Neural cell (in vitro differentiated cells): ENCODE results near the gene TRPM2. TPM values are rescaled to one million over a fixed set of nuclear protein-coding genes. Genes with fewer than 3 reads are reported as not detected.

Experiments used
- H2AFZ ChIP-seq: fragments of 200-600, 300-800 bp; sonication (generic), shearing (Covaris generic); 2 replicates; pipeline ENCODE4 v1.6.0; 2014; ENCODE audit warnings: low read depth, mild to moderate bottlenecking, antibody characterized with exemption, low read length, moderate library complexity
- H3F3A ChIP-seq: fragments of 200-600 bp; shearing (Covaris generic); 2 replicates; pipeline ENCODE4 v1.6.1; 2016; ENCODE audit warnings: mild to moderate bottlenecking, moderate library complexity, mixed read lengths, antibody characterized with exemption, low read length; ENCODE audit not compliant: insufficient read depth, poor library complexity, severe bottlenecking
- H3K27ac ChIP-seq: fragments of 200-600, 300-800 bp; sonication (generic), shearing (Covaris generic); 2 replicates; pipeline ENCODE4 v1.5.1; 2014; ENCODE audit warnings: mild to moderate bottlenecking, low read length, moderate library complexity
- H3K27me3 ChIP-seq: fragments of 300-800, 200-600 bp; sonication (generic), shearing (Covaris generic); 2 replicates; pipeline ENCODE4 v1.6.0; 2014; ENCODE audit warnings: mild to moderate bottlenecking, low read depth, low read length, moderate library complexity; ENCODE audit not compliant: insufficient read depth
- H3K36me3 ChIP-seq: fragments of 300-800, 200-600 bp; sonication (generic), shearing (Covaris generic); 2 replicates; pipeline ENCODE4 v1.5.1; 2014; ENCODE audit warnings: mild to moderate bottlenecking, antibody characterized with exemption, low read length, moderate library complexity; ENCODE audit not compliant: insufficient read depth
- H3K4me2 ChIP-seq: fragments of 300-800, 200-600 bp; sonication (generic), shearing (Covaris generic); 2 replicates; pipeline ENCODE4 v1.6.0; 2014; ENCODE audit warnings: mild to moderate bottlenecking, low read length
- H3K4me3 ChIP-seq: fragments of 300-800, 200-600 bp; sonication (generic), shearing (Covaris generic); 2 replicates; pipeline ENCODE4 v1.5.1; 2014; ENCODE audit warnings: mild to moderate bottlenecking, low read length, moderate library complexity
- H3K79me2 ChIP-seq: fragments of 200-600 bp; shearing (Covaris generic); replicated peaks from 2 replicates; pipeline ENCODE4 v1.6.0; 2014; ENCODE audit warnings: mild to moderate bottlenecking, low read length, moderate library complexity; ENCODE audit not compliant: insufficient read depth
- H3K9ac ChIP-seq: fragments of 300-800, 200-600 bp; sonication (generic), shearing (Covaris generic); 2 replicates; pipeline ENCODE4 v1.6.1; 2016; ENCODE audit warnings: mild to moderate bottlenecking, low read length, mixed read lengths
- H3K9me2 ChIP-seq: fragments of 200-600 bp; shearing (Covaris generic); 2 replicates; pipeline ENCODE4 v1.6.1; 2016; ENCODE audit warnings: mild to moderate bottlenecking, low read length, mixed read lengths; ENCODE audit not compliant: insufficient read depth
- H3K9me3 ChIP-seq: fragments of 200-600, 300-800 bp; sonication (generic), shearing (Covaris generic); 2 replicates; pipeline ENCODE4 v1.6.1; 2016; ENCODE audit warnings: mild to moderate bottlenecking, mixed run types, low read length, moderate library complexity, mixed read lengths
- H4K20me1 ChIP-seq: fragments of 200-600 bp; shearing (Covaris generic); 2 replicates; pipeline ENCODE4 v1.6.1; 2016; ENCODE audit warnings: mild to moderate bottlenecking, mixed run types; ENCODE audit not compliant: insufficient read depth
- CTCF ChIP-seq: fragments of 450-650 bp; IDR thresholded peaks from 2 replicates; pipeline ENCODE4 v1.5.1; 2014; ENCODE audit warnings: antibody characterized with exemption, mild to moderate bottlenecking, moderate library complexity; ENCODE audit not compliant: poor library complexity, severe bottlenecking
- EP300 ChIP-seq: fragments of 450-650 bp; conservative IDR thresholded peaks from 2 replicates; pipeline ENCODE4 v1.6.1; 2014; ENCODE audit warnings: antibody characterized with exemption, mild to moderate bottlenecking, moderate library complexity; ENCODE audit not compliant: poor library complexity, severe bottlenecking
- EZH2 ChIP-seq: fragments of 200-600, 300-800 bp; shearing (Covaris generic), sonication (generic); IDR thresholded peaks from 2 replicates; pipeline ENCODE4 v1.6.1; 2014; ENCODE audit warnings: antibody characterized with exemption, low read length, borderline replicate concordance, mild to moderate bottlenecking; ENCODE audit not compliant: insufficient read depth, poor library complexity, severe bottlenecking
- MXI1 ChIP-seq: fragments of 450-650 bp; conservative IDR thresholded peaks from 2 replicates; pipeline ENCODE4 v1.6.1; 2014; ENCODE audit warnings: antibody characterized with exemption, mild to moderate bottlenecking; ENCODE audit not compliant: poor library complexity, severe bottlenecking
- POLR2AphosphoS5 ChIP-seq: IDR thresholded peaks from 2 replicates; pipeline ENCODE4 v1.6.1; 2012
- RAD21 ChIP-seq: fragments of 450-650 bp; conservative IDR thresholded peaks from 2 replicates; pipeline ENCODE4 v1.6.1; 2014; ENCODE audit warnings: antibody characterized with exemption, mild to moderate bottlenecking, moderate library complexity
- SMC3 ChIP-seq: fragments of 450-650 bp; conservative IDR thresholded peaks from 2 replicates; pipeline ENCODE4 v1.6.1; 2014; ENCODE audit warnings: antibody characterized with exemption, mild to moderate bottlenecking, moderate library complexity; ENCODE audit not compliant: poor library complexity
- TAF1 ChIP-seq: IDR thresholded peaks from 2 replicates; pipeline ENCODE4 v1.6.1; 2012; ENCODE audit warnings: low read depth
- polyA plus RNA-seq: library from polyadenylated mRNA; depleted of rRNA; stranded (reverse); fragments of >200 nt; gene quantifications from 2 replicates; pipeline ENCODE4 v1.2.3, GENCODE V29; 2014
- TF ChIP-seq, protein P1 (sequence below): IDR thresholded peaks from 2 replicates; pipeline ENCODE4 v1.6.1; 2012; ENCODE audit warnings: borderline replicate concordance

TRPM2 gene
- polyA plus RNA-seq, 1 donor from 2014 or later, result 0.14 TPM

DNA sequence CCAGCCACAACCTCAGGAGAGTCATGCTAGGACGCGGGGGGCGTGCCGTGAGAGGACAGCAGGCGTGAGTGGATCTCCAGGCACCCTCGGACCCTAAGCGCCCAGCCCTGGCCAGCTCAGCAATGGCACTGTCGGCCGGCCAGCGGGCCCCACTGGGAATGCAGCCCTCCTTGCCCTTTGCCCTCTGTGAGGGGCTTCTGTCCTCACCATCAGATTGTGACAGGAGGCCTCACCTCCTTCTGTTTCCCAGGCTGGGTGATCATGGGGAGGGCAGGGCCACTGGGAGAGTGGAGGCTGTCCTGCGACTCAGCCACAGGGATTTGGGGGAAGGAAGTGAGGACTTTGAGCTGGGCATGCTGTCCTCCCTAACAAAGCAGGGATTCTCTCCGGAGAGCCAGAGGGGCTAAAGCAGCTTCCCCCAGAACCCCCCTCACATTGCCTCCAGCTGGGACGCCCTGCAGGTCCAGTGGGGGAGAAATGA, 95.3 kb downstream of the TRPM2 start:
- H3K9me3 ChIP-seq, result peaks cover under 1% of the 10 kb centered on the region
- no peaks in the 10 kb centered on the region for H3K36me3 ChIP-seq
- H2AFZ ChIP-seq, result no peak overlapping the region
- H4K20me1 ChIP-seq, result no peaks in the 10 kb centered on the region
- no peaks in the 10 kb centered on the region for H3K79me2 ChIP-seq
- H3K27me3 ChIP-seq, result no peaks in the 10 kb centered on the region
- H3K9ac ChIP-seq, result no peak overlapping the region
- H3K9me2 ChIP-seq, result no peaks in the 10 kb centered on the region
- no peak overlapping the region for H3K4me2 ChIP-seq
- H3K27ac ChIP-seq, result no peak overlapping the region
- TF ChIP-seq CTCF (no peak), EP300 (no peak), EZH2 (no peak), MXI1 (no peak), SMC3 (no peak), TAF1 (no peak), POLR2AphosphoS5 (no peak), RAD21 (no peak)
- TF ChIP-seq, protein P1, sequence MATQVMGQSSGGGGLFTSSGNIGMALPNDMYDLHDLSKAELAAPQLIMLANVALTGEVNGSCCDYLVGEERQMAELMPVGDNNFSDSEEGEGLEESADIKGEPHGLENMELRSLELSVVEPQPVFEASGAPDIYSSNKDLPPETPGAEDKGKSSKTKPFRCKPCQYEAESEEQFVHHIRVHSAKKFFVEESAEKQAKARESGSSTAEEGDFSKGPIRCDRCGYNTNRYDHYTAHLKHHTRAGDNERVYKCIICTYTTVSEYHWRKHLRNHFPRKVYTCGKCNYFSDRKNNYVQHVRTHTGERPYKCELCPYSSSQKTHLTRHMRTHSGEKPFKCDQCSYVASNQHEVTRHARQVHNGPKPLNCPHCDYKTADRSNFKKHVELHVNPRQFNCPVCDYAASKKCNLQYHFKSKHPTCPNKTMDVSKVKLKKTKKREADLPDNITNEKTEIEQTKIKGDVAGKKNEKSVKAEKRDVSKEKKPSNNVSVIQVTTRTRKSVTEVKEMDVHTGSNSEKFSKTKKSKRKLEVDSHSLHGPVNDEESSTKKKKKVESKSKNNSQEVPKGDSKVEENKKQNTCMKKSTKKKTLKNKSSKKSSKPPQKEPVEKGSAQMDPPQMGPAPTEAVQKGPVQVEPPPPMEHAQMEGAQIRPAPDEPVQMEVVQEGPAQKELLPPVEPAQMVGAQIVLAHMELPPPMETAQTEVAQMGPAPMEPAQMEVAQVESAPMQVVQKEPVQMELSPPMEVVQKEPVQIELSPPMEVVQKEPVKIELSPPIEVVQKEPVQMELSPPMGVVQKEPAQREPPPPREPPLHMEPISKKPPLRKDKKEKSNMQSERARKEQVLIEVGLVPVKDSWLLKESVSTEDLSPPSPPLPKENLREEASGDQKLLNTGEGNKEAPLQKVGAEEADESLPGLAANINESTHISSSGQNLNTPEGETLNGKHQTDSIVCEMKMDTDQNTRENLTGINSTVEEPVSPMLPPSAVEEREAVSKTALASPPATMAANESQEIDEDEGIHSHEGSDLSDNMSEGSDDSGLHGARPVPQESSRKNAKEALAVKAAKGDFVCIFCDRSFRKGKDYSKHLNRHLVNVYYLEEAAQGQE, result no peak
- no peak overlapping the region for H3K4me3 ChIP-seq
- H3F3A ChIP-seq, result no peaks in the 10 kb centered on the region

DNA sequence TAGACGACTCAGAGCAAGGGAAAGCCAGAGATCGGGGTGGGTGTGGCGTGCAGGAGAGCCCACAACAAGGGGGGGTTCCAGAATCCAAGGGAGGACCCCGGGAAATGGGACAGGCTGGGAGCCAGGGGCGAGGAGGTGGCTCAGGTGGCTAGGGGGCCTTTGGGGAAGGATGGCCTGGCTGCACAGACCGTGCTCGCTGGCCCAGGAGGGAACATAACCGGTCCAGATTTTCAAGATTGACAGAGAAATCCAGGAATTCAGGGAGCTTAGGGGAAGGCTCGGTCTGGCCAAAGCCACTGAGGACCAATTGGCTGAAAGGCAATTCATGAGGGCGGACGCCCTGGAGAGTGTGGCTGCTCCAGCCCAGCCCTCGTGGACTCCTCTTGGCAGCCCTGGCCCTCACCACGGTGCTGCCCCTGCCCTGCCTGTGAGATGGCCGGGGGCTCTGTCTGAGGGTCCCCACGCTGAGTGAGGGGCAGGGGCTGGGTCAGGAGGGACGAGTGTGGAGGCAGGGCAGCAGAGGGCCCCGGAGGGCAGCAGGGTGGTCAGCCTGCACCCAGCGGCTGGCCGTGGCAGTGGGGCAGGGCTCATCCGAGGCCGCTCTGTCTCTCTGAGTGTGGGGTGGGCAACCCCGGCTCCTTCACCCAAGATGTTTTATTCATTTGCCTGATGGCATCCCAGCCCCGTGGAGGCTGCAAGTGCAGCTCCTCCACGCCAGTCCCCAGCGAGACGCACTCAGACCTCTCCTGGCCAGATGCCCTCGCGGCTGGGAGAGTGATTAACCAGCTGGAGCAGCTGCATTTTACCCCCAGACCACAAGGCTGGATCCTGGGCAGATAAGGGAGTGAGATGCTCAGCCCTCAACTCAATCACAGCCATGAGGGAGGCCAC, 96.3 kb downstream of the TRPM2 start:
- H3K27me3 ChIP-seq, result no peaks in the 10 kb centered on the region
- no peaks in the 10 kb centered on the region for H3K9me2 ChIP-seq
- H3F3A ChIP-seq, result no peaks in the 10 kb centered on the region
- H3K9me3 ChIP-seq, result peaks cover 5% of the 10 kb centered on the region
- H3K4me3 ChIP-seq, result no peak overlapping the region
- no peaks in the 10 kb centered on the region for H3K36me3 ChIP-seq
- H3K79me2 ChIP-seq, result no peaks in the 10 kb centered on the region
- H3K27ac ChIP-seq, result no peak overlapping the region
- TF ChIP-seq RAD21 (no peak), CTCF (no peak), EP300 (no peak), SMC3 (no peak), EZH2 (no peak), TAF1 (no peak), POLR2AphosphoS5 (no peak), MXI1 (no peak)
- TF ChIP-seq, protein P1, result no peak
- H4K20me1 ChIP-seq, result no peaks in the 10 kb centered on the region
- no peak overlapping the region for H3K9ac ChIP-seq
- H2AFZ ChIP-seq, result no peak overlapping the region
- no peak overlapping the region for H3K4me2 ChIP-seq
